KMS-11 (cell line): ENCODE results near the gene RSPO1.
A peak's percentile ranks its signal among the peaks of the same experiment; 100 is the strongest.

Source experiments
- H2AFZ ChIP-seq: fragments of 200-600 bp; sonication (generic); 2 replicates; pipeline ENCODE4 v1.6.1; 2016; ENCODE audit warnings: antibody characterized with exemption, mixed run types, low read depth
- H3K27ac ChIP-seq: fragments of 200-600 bp; sonication (generic); 2 replicates; pipeline ENCODE4 v1.6.1; 2016; ENCODE audit warnings: mild to moderate bottlenecking, mixed run types
- H3K27me3 ChIP-seq: fragments of 200-600 bp; sonication (generic); 2 replicates; pipeline ENCODE4 v1.6.1; 2017; ENCODE audit warnings: mild to moderate bottlenecking, low read depth, mixed run types, moderate library complexity; ENCODE audit not compliant: insufficient read depth
- H3K36me3 ChIP-seq: fragments of 200-600 bp; sonication (generic); 2 replicates; pipeline ENCODE4 v1.6.1; 2017; ENCODE audit warnings: mild to moderate bottlenecking, mixed run types; ENCODE audit not compliant: insufficient read depth
- H3K4me1 ChIP-seq: fragments of 200-600 bp; sonication (generic); 2 replicates; pipeline ENCODE4 v1.6.1; 2016; ENCODE audit warnings: mild to moderate bottlenecking, low read depth, mixed run types; ENCODE audit not compliant: poor library complexity, severe bottlenecking
- H3K4me2 ChIP-seq: fragments of 200-600 bp; sonication (generic); 2 replicates; pipeline ENCODE4 v1.7.0; 2016; ENCODE audit warnings: mild to moderate bottlenecking, mixed run types
- H3K4me3 ChIP-seq: fragments of 200-600 bp; sonication (generic); IDR thresholded peaks from 2 replicates; pipeline ENCODE4 v1.6.1; 2017; ENCODE audit warnings: low read depth, low read length, mixed read lengths; ENCODE audit not compliant: insufficient read depth
- H3K79me2 ChIP-seq: fragments of 200-600 bp; sonication (generic); 2 replicates; pipeline ENCODE4 v1.6.1; 2016; ENCODE audit warnings: low read depth, mixed run types; ENCODE audit not compliant: insufficient read depth
- H3K9ac ChIP-seq: fragments of 200-600 bp; sonication (generic); 2 replicates; pipeline ENCODE4 v1.6.1; 2016; ENCODE audit warnings: mild to moderate bottlenecking, mixed run types
- H4K20me1 ChIP-seq: fragments of 200-600 bp; sonication (generic); 2 replicates; pipeline ENCODE4 v1.6.1; 2016; ENCODE audit warnings: mild to moderate bottlenecking, mixed run types; ENCODE audit not compliant: insufficient read depth
- CTCF ChIP-seq: fragments of 200-600 bp; sonication (generic); conservative IDR thresholded peaks from 2 replicates; pipeline ENCODE4 v1.6.1; 2017; ENCODE audit warnings: low read depth, mild to moderate bottlenecking, antibody characterized with exemption, low read length, moderate library complexity, mixed read lengths

The RSPO1 gene

GRCh38 chr1:37677143-37677439, 42.4 kb upstream of the RSPO1 start:
- Histone ChIP-seq H3K9ac (no peak overlapping the region), H3K36me3 (no peaks in the 10 kb centered on the region), H2AFZ (no peak overlapping the region), H3K27me3 (no peaks in the 10 kb centered on the region), H3K4me2 (peak overlapping the region; percentile 84; the same call in 1 of the 2 replicates), H4K20me1 (no peaks in the 10 kb centered on the region), H3K4me3 (no peak overlapping the region), H3K79me2 (no peaks in the 10 kb centered on the region), H3K27ac (no peak overlapping the region), H3K4me1 (peaks cover 46% of the 10 kb centered on the region)
- TF ChIP-seq CTCF: no peak

GRCh38 chr1:37676281-37677142, 41.8 kb upstream of the RSPO1 start:
- peak overlapping the region; percentile 20; the same call in 1 of the 2 replicates for H3K9ac ChIP-seq
- no peak overlapping the region for H3K4me3 ChIP-seq
- H3K27ac ChIP-seq: peak overlapping the region; percentile 47; the same call in 1 of the 2 replicates
- no peaks in the 10 kb centered on the region for H4K20me1 ChIP-seq
- no peaks in the 10 kb centered on the region for H3K36me3 ChIP-seq
- no peak for TF ChIP-seq CTCF
- H3K79me2 ChIP-seq: no peaks in the 10 kb centered on the region
- H3K4me2 ChIP-seq: peak overlapping the region; percentile 84
- no peaks in the 10 kb centered on the region for H3K27me3 ChIP-seq
- H3K4me1 ChIP-seq: peaks cover 40% of the 10 kb centered on the region
- peak overlapping the region; percentile 50; the same call in 1 of the 2 replicates for H2AFZ ChIP-seq

- TF ChIP-seq CTCF: no peak
Observed at GRCh38 chr1:37673920-37674319, 39.2 kb upstream of the RSPO1 start.

GRCh38 chr1:37672136-37672870, 37.6 kb upstream of the RSPO1 start:
- Histone ChIP-seq H4K20me1 (no peaks in the 10 kb centered on the region), H3K4me3 (no peak overlapping the region), H3K36me3 (no peaks in the 10 kb centered on the region), H3K4me1 (peaks cover 25% of the 10 kb centered on the region), H3K4me2 (no peak overlapping the region), H3K27me3 (peaks cover 9% of the 10 kb centered on the region; the same call in 1 of the 2 replicates), H2AFZ (no peak overlapping the region), H3K79me2 (no peaks in the 10 kb centered on the region), H3K9ac (no peak overlapping the region), H3K27ac (no peak overlapping the region)
- TF ChIP-seq CTCF: no peak

More at GRCh38 chr1:37673920-37674319, 39.2 kb upstream of the RSPO1 start:
- H3K4me2 ChIP-seq: no peak overlapping the region
- no peaks in the 10 kb centered on the region for H3K36me3 ChIP-seq
- no peaks in the 10 kb centered on the region for H4K20me1 ChIP-seq
- H3K9ac ChIP-seq: no peak overlapping the region
- peaks cover 40% of the 10 kb centered on the region for H3K4me1 ChIP-seq
- H2AFZ ChIP-seq: no peak overlapping the region
- H3K27ac ChIP-seq: no peak overlapping the region
- H3K79me2 ChIP-seq: no peaks in the 10 kb centered on the region
- no peak overlapping the region for H3K4me3 ChIP-seq
- peaks cover 4% of the 10 kb centered on the region; the same call in 1 of the 2 replicates for H3K27me3 ChIP-seq
